Stimulated activated CD8-positive, alpha-beta memory T cell treated with anti-CD3 and anti-CD28 coated beads, Interleukin-7, amount 100 ng/mL, for 48 hours (primary cell): Measurements from ENCODE around the gene ASTN1.

Experiments
- DNase-seq, 2 donors: peaks; one replicate each; pipeline ENCODE4 v3.0.0-alpha.2; 2020; ENCODE audit warnings: low read depth in 1 of 2; ENCODE audit errors: extremely low read depth in 1 of 2

ASTN1 gene

GRCh38 chr1:177164380-177165068 lies at the start of gene ASTN1:
Gene ASTN1 (minus strand): TSS chr1:177164712. CDS start chr1:177164676, 36 bp downstream.
- no peak for DNase-seq

- DNase-seq = no peak
These were observed 46.7 kb upstream of the ASTN1 start for GRCh38 chr1:177211231-177211630.

- no peak for DNase-seq
These were observed 45.6 kb upstream of the ASTN1 start for GRCh38 chr1:177210071-177210470.

GRCh38 chr1:177209357-177209756 lies 44.8 kb upstream of the ASTN1 start:
- no peak for DNase-seq

- no peak for DNase-seq
These were observed 44.4 kb upstream of the ASTN1 start for GRCh38 chr1:177208920-177209319.

- no peak for DNase-seq
These were observed 42.4 kb upstream of the ASTN1 start for GRCh38 chr1:177206831-177207355.

- DNase-seq = no peak
These were observed 35.8 kb upstream of the ASTN1 start for GRCh38 chr1:177200290-177200689.

- DNase-seq = no peak
These were observed 33.7 kb upstream of the ASTN1 start for GRCh38 chr1:177198243-177198642.

GRCh38 chr1:177190308-177190970 lies 25.9 kb upstream of the ASTN1 start:
- no peak for DNase-seq

GRCh38 chr1:177186639-177187038 lies 22.1 kb upstream of the ASTN1 start:
- no peak for DNase-seq

- DNase-seq = no peak
These were observed 20.7 kb upstream of the ASTN1 start for GRCh38 chr1:177185209-177185608.

GRCh38 chr1:177183836-177184235 lies 19.3 kb upstream of the ASTN1 start:
- no peak for DNase-seq

- DNase-seq = peak; percentile 2 to 13
These were observed 17.2 kb upstream of the ASTN1 start for GRCh38 chr1:177181631-177182291.

GRCh38 chr1:177181280-177181630 lies 16.7 kb upstream of the ASTN1 start:
- no peak for DNase-seq

GRCh38 chr1:177174921-177175634 lies 10.6 kb upstream of the ASTN1 start:
- no peak for DNase-seq

- no peak for DNase-seq
These were observed 9.5 kb upstream of the ASTN1 start for GRCh38 chr1:177173976-177174375.

- no peak for DNase-seq
These were observed 8.4 kb upstream of the ASTN1 start for GRCh38 chr1:177172866-177173265.

- DNase-seq = no peak
These were observed 7.8 kb upstream of the ASTN1 start for GRCh38 chr1:177172272-177172671.

GRCh38 chr1:177171536-177172123 lies 7.1 kb upstream of the ASTN1 start:
- no peak for DNase-seq

GRCh38 chr1:177170756-177171535 lies 6.4 kb upstream of the ASTN1 start, which contains the start of gene BRINP2:
Gene BRINP2 (plus strand): TSS chr1:177170958. CDS start chr1:177229877, 58,919 bp downstream.
- DNase-seq = no peak
